Endodermal cell (in vitro differentiated cells): Measurements from ENCODE around the gene TRIM2. TPM values are rescaled to one million over a fixed set of nuclear protein-coding genes. Genes with fewer than 3 reads are reported as not detected.

Source experiments
- DNase-seq: peaks from one replicate; pipeline ENCODE4 v3.0.0-alpha.2; 2017
- H3K27ac ChIP-seq: 2 replicates; pipeline ENCODE4 v1.5.1; 2013; ENCODE audit warnings: mild to moderate bottlenecking, low read depth, low read length, moderate library complexity
- H3K27me3 ChIP-seq: 2 replicates; pipeline ENCODE4 v1.6.1; 2013; ENCODE audit warnings: mild to moderate bottlenecking, low read length, moderate library complexity; ENCODE audit not compliant: insufficient read depth, control insufficient read depth, poor library complexity, severe bottlenecking
- H3K36me3 ChIP-seq: 2 replicates; pipeline ENCODE4 v1.7.0; 2013; ENCODE audit warnings: mild to moderate bottlenecking, low read length, moderate library complexity; ENCODE audit not compliant: control insufficient read depth, insufficient read depth
- H3K4me1 ChIP-seq: one replicate; pipeline ENCODE4 v1.7.0; 2013; ENCODE audit warnings: low read length; ENCODE audit not compliant: control insufficient read depth, insufficient read depth
- H3K4me3 ChIP-seq: 2 replicates; pipeline ENCODE4 v1.5.1; 2013; ENCODE audit warnings: mild to moderate bottlenecking, low read length, moderate library complexity
- H3K9ac ChIP-seq: 2 replicates; pipeline ENCODE4 v1.6.1; 2013; ENCODE audit warnings: mild to moderate bottlenecking, low read length, moderate library complexity; ENCODE audit not compliant: poor library complexity, severe bottlenecking; ENCODE audit errors: extremely low read depth
- H3K9me3 ChIP-seq: 2 replicates; pipeline ENCODE4 v1.6.1; 2013; ENCODE audit warnings: mild to moderate bottlenecking, low read length, moderate library complexity; ENCODE audit not compliant: control insufficient read depth
- H3K27ac Mint-ChIP-seq: 2 replicates; pipeline ENCODE4 v1.8.0; 2020; ENCODE audit warnings: mixed read lengths
- H3K27me3 Mint-ChIP-seq: 2 replicates; pipeline ENCODE4 v1.8.0; 2021; ENCODE audit warnings: mild to moderate bottlenecking, mixed read lengths; ENCODE audit not compliant: insufficient read depth
- H3K36me3 Mint-ChIP-seq: 2 replicates; pipeline ENCODE4 v1.8.0; 2020; ENCODE audit warnings: low read depth, mixed read lengths
- H3K4me1 Mint-ChIP-seq: 2 replicates; pipeline ENCODE4 v1.8.0; 2020; ENCODE audit warnings: mixed read lengths
- H3K4me3 Mint-ChIP-seq: 2 replicates; pipeline ENCODE4 v1.8.0; 2020; ENCODE audit warnings: mild to moderate bottlenecking, moderate library complexity, mixed read lengths
- H3K9me3 Mint-ChIP-seq: 2 replicates; pipeline ENCODE4 v1.8.0; 2020; ENCODE audit warnings: mild to moderate bottlenecking, mixed read lengths
- CTCF ChIP-seq: fragments of 200-600 bp; sonication (generic); conservative IDR thresholded peaks from 2 replicates; pipeline ENCODE4 v1.5.0; 2021; ENCODE audit warnings: antibody characterized with exemption, mild to moderate bottlenecking
- WGBS, 2 experiments: methylation state at CpG; one replicate each; pipeline versions ENCODE4 v1.1.5 to v1.1.7; 2013; ENCODE audit warnings: missing lambda C conversion rate in 2 of 2, mixed read lengths in 1 of 2; ENCODE audit not compliant: insufficient coverage in 1 of 2, insufficient read length in 1 of 2; 5-methylcytosine and 5-hydroxymethylcytosine counted together
- total RNA-seq, 2 donors: library from RNA; stranded (reverse); fragmentation: NEBNext Ultra II Directional in 1 of 2; extraction: Animal tissue kit (Norgen Biotek cat#: 25700) in 1 of 2; gene quantifications; 2 replicates in 1 of 2; 3 replicates in 1 of 2; pipeline ENCODE4 v1.2.1, GENCODE V29; 2021

The TRIM2 gene
- total RNA-seq, 2 donors from 2014 or later: 31.8 to 56.1 TPM

GRCh38 chr4:153227469-153228075, 23.3 kb downstream of the TRIM2 start:
- Histone ChIP-seq H3K36me3 (peaks cover 9% of the 10 kb centered on the region), H3K9ac (no peak overlapping the region), H3K4me1 (peaks cover 4% of the 10 kb centered on the region), H3K27ac (peak overlapping the region; percentile 3), H3K9me3 (peaks cover 11% of the 10 kb centered on the region), H3K27me3 (no peaks in the 10 kb centered on the region), H3K4me3 (no peak overlapping the region)
- Mint-ChIP-seq H3K27ac (no peak overlapping the region), H3K27me3 (peaks cover 37% of the 10 kb centered on the region), H3K4me1 (peaks cover 13% of the 10 kb centered on the region), H3K36me3 (peaks cover 24% of the 10 kb centered on the region), H3K4me3 (no peak overlapping the region), H3K9me3 (peaks cover 11% of the 10 kb centered on the region)
- no peak for TF ChIP-seq CTCF
- WGBS, 2 experiments: 94% methylated on average over 7 of the region's 7 CpGs
- DNase-seq: no peak

- WGBS, 2 experiments: 92 to 93% methylated on average over 3 to 6 of the region's 6 CpGs
- H3K27me3 ChIP-seq: no peaks in the 10 kb centered on the region
- no peak for TF ChIP-seq CTCF
- peaks cover 11% of the 10 kb centered on the region for H3K9me3 Mint-ChIP-seq
- peaks cover 24% of the 10 kb centered on the region for H3K36me3 Mint-ChIP-seq
- peaks cover 30% of the 10 kb centered on the region for H3K27me3 Mint-ChIP-seq
- H3K4me3 Mint-ChIP-seq: no peak overlapping the region
- peaks cover 11% of the 10 kb centered on the region for H3K36me3 ChIP-seq
- H3K4me1 Mint-ChIP-seq: peaks cover 14% of the 10 kb centered on the region
- no peak overlapping the region for H3K27ac Mint-ChIP-seq
- H3K27ac ChIP-seq: peak overlapping the region; percentile 47
- no peak for DNase-seq
- H3K4me3 ChIP-seq: no peak overlapping the region
- peaks cover 11% of the 10 kb centered on the region for H3K9me3 ChIP-seq
- H3K9ac ChIP-seq: no peak overlapping the region
- H3K4me1 ChIP-seq: peaks cover under 1% of the 10 kb centered on the region
These were observed 24.4 kb downstream of the TRIM2 start for GRCh38 chr4:153228512-153229140.

GRCh38 chr4:153229545-153229944, 25.3 kb downstream of the TRIM2 start:
- no peak overlapping the region for H3K4me3 Mint-ChIP-seq
- peaks cover 7% of the 10 kb centered on the region for H3K9me3 ChIP-seq
- H3K4me1 Mint-ChIP-seq: peaks cover 8% of the 10 kb centered on the region
- H3K36me3 ChIP-seq: peaks cover 8% of the 10 kb centered on the region
- peaks cover 6% of the 10 kb centered on the region for H3K9me3 Mint-ChIP-seq
- 93 to 100% methylated on average over 3 to 5 of the region's 5 CpGs for WGBS, 2 experiments
- H3K4me3 ChIP-seq: no peak overlapping the region
- DNase-seq: no peak
- H3K27me3 Mint-ChIP-seq: peaks cover 21% of the 10 kb centered on the region
- H3K4me1 ChIP-seq: no peaks in the 10 kb centered on the region
- H3K27ac ChIP-seq: no peak overlapping the region
- TF ChIP-seq CTCF: no peak
- H3K27ac Mint-ChIP-seq: no peak overlapping the region
- peaks cover 16% of the 10 kb centered on the region for H3K36me3 Mint-ChIP-seq
- H3K9ac ChIP-seq: no peak overlapping the region
- H3K27me3 ChIP-seq: no peaks in the 10 kb centered on the region
